ENCODE results near the gene WASHC4. TPM values are rescaled to one million over a fixed set of nuclear protein-coding genes. Genes with fewer than 3 reads are reported as not detected.

The WASHC4 gene
- polyA plus RNA-seq, 1 of the 3 experiments (the other 2 are of a cell fraction) = 11.2 TPM

GRCh38 chr12:105158876-105159275 is 51.3 kb downstream of the WASHC4 start:
- Histone ChIP-seq H3K4me2 (no peak overlapping the region), H3F3A (replicated peaks; ENCODE audit: insufficient read depth) (peaks cover 10% of the 10 kb centered on the region), H2AFZ (ENCODE audit: low read depth) (no peak overlapping the region), H3K9me2 (no peaks in the 10 kb centered on the region), H3K79me2 (ENCODE audit: insufficient read depth) (no peaks in the 10 kb centered on the region), H3K9me3 (no peaks in the 10 kb centered on the region), H3K27me3 (ENCODE audit: insufficient read depth) (no peaks in the 10 kb centered on the region), H4K20me1 (ENCODE audit: insufficient read depth) (no peaks in the 10 kb centered on the region), H3K4me1 (ENCODE audit: control insufficient read depth in 1 of 2, insufficient read depth in 2 of 2, low read depth in 1 of 2, low read length in 1 of 2) (no peaks in the 10 kb centered on the region; a peak in 2 of 4 replicates), H3K4me3 (ENCODE audit: low read depth in 2 of 2, low read length in 1 of 2) (no peak overlapping the region), H3K36me3 (replicated peaks in 1 of 2; ENCODE audit: control insufficient read depth in 1 of 2, insufficient read depth in 2 of 2, low read length in 1 of 2) (peaks cover 70 to 88% of the 10 kb centered on the region in 2 experiments), H3K27ac (ENCODE audit: low read depth in 2 of 2, low read length in 1 of 2) (no peak overlapping the region), H3K9ac (no peak overlapping the region)
- no peak for DNase-seq
- ChIA-PET CTCF (interaction anchor here (0.9 kb wide), 1 partner anchor 28 kb away, joined by 3 read pairs; no protein-coding TSS in a partner anchor), POLR2A (no interaction called here)
- WGBS (ENCODE audit: low lambda C conversion rate) = 92% methylated on average over 2 of the region's 2 CpGs
- TF ChIP-seq NFIC (IDR thresholded peaks at IDR 0.05; ENCODE audit: borderline replicate concordance) = no peak
- no peak for TF ChIP-seq EP300 (IDR thresholded peaks at IDR 0.05; ENCODE audit: borderline replicate concordance in 1 of 2, low read depth in 1 of 2, low read length in 1 of 2)
- TF ChIP-seq SMC3 (IDR thresholded peaks at IDR 0.05; ENCODE audit: low read depth, low read length) = no peak
- TF ChIP-seq RXRA (IDR thresholded peaks at IDR 0.05; ENCODE audit: borderline replicate concordance, low read depth) = no peak
- no peak for TF ChIP-seq MAX (IDR thresholded peaks at IDR 0.05; ENCODE audit: low read depth)
- no peak for TF ChIP-seq FOXJ3 (CRISPR knock-in tag; IDR thresholded peaks at IDR 0.05)
- TF ChIP-seq RFX5 (IDR thresholded peaks at IDR 0.05; ENCODE audit: low read length) = no peak
- TF ChIP-seq RAD21 (IDR thresholded peaks at IDR 0.05; ENCODE audit: low read length) = no peak
- TF ChIP-seq SIN3A (IDR thresholded peaks at IDR 0.05; ENCODE audit: borderline replicate concordance, low read depth, low read length) = no peak
- no peak for TF ChIP-seq FOSL2 (IDR thresholded peaks at IDR 0.05; ENCODE audit: borderline replicate concordance, low read depth)
- TF ChIP-seq NRF1 (IDR thresholded peaks at IDR 0.05; ENCODE audit: low read depth, low read length) = no peak
- TF ChIP-seq JUND (IDR thresholded peaks at IDR 0.05) = no peak
- TF ChIP-seq GABPA (IDR thresholded peaks at IDR 0.05; ENCODE audit: low read depth) = no peak
- no peak for TF ChIP-seq GATA2 (CRISPR knock-in tag; IDR thresholded peaks at IDR 0.05)
- no peak for TF ChIP-seq REST (IDR thresholded peaks at IDR 0.05; ENCODE audit: low read depth, low read length)
- no peak for TF ChIP-seq CHD2 (IDR thresholded peaks at IDR 0.05; ENCODE audit: low read length, partially characterized antibody)

GRCh38 chr12:105162174-105162573 is 54.6 kb downstream of the WASHC4 start:
- no peak overlapping the region for H3K9ac ChIP-seq
- H4K20me1 ChIP-seq (ENCODE audit: insufficient read depth) = no peaks in the 10 kb centered on the region
- no peak overlapping the region; a peak in 1 of 4 replicates for H3K27ac ChIP-seq (ENCODE audit: low read depth in 2 of 2, low read length in 1 of 2)
- H3K9me2 ChIP-seq = no peaks in the 10 kb centered on the region
- H3K4me2 ChIP-seq = no peak overlapping the region
- DNase-seq = no peak
- H3F3A ChIP-seq (replicated peaks; ENCODE audit: insufficient read depth) = peaks cover 27% of the 10 kb centered on the region
- ChIA-PET CTCF (no interaction called here), POLR2A (no interaction called here)
- 96% methylated on average over 3 of the region's 3 CpGs for WGBS (ENCODE audit: low lambda C conversion rate)
- no peaks in the 10 kb centered on the region for H3K27me3 ChIP-seq (ENCODE audit: insufficient read depth)
- H3K36me3 ChIP-seq (replicated peaks in 1 of 2; ENCODE audit: control insufficient read depth in 1 of 2, insufficient read depth in 2 of 2, low read length in 1 of 2) = peaks cover 85 to 92% of the 10 kb centered on the region in 2 experiments
- no peak overlapping the region for H2AFZ ChIP-seq (ENCODE audit: low read depth)
- H3K9me3 ChIP-seq = no peaks in the 10 kb centered on the region
- no peak overlapping the region for H3K4me3 ChIP-seq (ENCODE audit: low read depth in 2 of 2, low read length in 1 of 2)
- no peaks in the 10 kb centered on the region; a peak in 2 of 4 replicates for H3K4me1 ChIP-seq (ENCODE audit: control insufficient read depth in 1 of 2, insufficient read depth in 2 of 2, low read depth in 1 of 2, low read length in 1 of 2)
- no peaks in the 10 kb centered on the region for H3K79me2 ChIP-seq (ENCODE audit: insufficient read depth)
- TF ChIP-seq MXI1 (IDR thresholded peaks at IDR 0.05; ENCODE audit: low read depth, low read length) (no peak), FOXM1 (IDR thresholded peaks at IDR 0.05; ENCODE audit: low read depth) (no peak), YY1 (IDR thresholded peaks at IDR 0.05; ENCODE audit: low read depth) (no peak), EP300 (IDR thresholded peaks at IDR 0.05; ENCODE audit: borderline replicate concordance in 1 of 2, low read depth in 1 of 2, low read length in 1 of 2) (no peak), CHD2 (IDR thresholded peaks at IDR 0.05; ENCODE audit: low read length, partially characterized antibody) (no peak), MEF2A (IDR thresholded peaks at IDR 0.05; ENCODE audit: borderline replicate concordance, low read depth) (no peak), USF2 (IDR thresholded peaks at IDR 0.05; ENCODE audit: borderline replicate concordance, low read depth, low read length) (no peak), GABPA (IDR thresholded peaks at IDR 0.05; ENCODE audit: low read depth) (no peak), TEAD4 (IDR thresholded peaks at IDR 0.05; ENCODE audit: borderline replicate concordance, insufficient read depth) (no peak), TCF12 (IDR thresholded peaks at IDR 0.05) (no peak), CTCF (IDR thresholded peaks at IDR 0.05) (no peak)

All from SK-N-SH (cell line).